Panc1 (cell line): ENCODE measurements around the gene TNFRSF1B. TPM values are rescaled to one million over a fixed set of nuclear protein-coding genes. Genes with fewer than 3 reads are reported as not detected.

Experiments used
- ATAC-seq: fragments of 200-7000 bp; cut with Tn5 transposase; 2 replicates; pipeline ENCODE4 v1.9.1; 2020; ENCODE audit warnings: mild to moderate bottlenecking, moderate library complexity
- BruUV-seq: library from RNA; stranded (reverse); fragments of 400-500 nt; replicated peaks from 2 replicates; lab custom pipeline; 2021; lab: Mats Ljungman, UMichigan
- CTCF ChIA-PET: fragments of 300-600 bp; sonication (Branson Sonifier 250); formaldehyde crosslinking; loops from one replicate; lab custom pipeline; 2022; ENCODE audit warnings: antibody characterized with exemption; lab: Charles Lee
- POLR2A ChIA-PET: fragments of 300-600 bp; sonication (Branson Sonifier 250); formaldehyde crosslinking; loops from one replicate; lab custom pipeline; 2022; ENCODE audit warnings: antibody characterized with exemption; lab: Charles Lee
- DNase-seq: peaks from one replicate; pipeline ENCODE4 v3.0.0-alpha.2; 2010; ENCODE audit warnings: low read depth, low spot score
- H3K27ac ChIP-seq: 2 replicates; pipeline ENCODE4 v1.5.1; 2011; ENCODE audit warnings: mild to moderate bottlenecking, low read length, inconsistent platforms
- H3K27me3 ChIP-seq: fragments of 200-500 bp; sonication (Bioruptor generic); 2 replicates; pipeline ENCODE4 v1.6.0; 2014; ENCODE audit warnings: low read length, inconsistent platforms; ENCODE audit not compliant: control insufficient read depth, insufficient read depth
- H3K36me3 ChIP-seq: fragments of 200-500 bp; sonication (Bioruptor generic); 2 replicates; pipeline ENCODE4 v1.5.1; 2014; ENCODE audit warnings: inconsistent platforms, mild to moderate bottlenecking, low read length, moderate library complexity; ENCODE audit not compliant: control insufficient read depth, insufficient read depth
- H3K4me1 ChIP-seq: 2 replicates; pipeline ENCODE4 v1.5.1; 2011; ENCODE audit warnings: inconsistent platforms, mild to moderate bottlenecking, low read length, moderate library complexity; ENCODE audit not compliant: control insufficient read depth, insufficient read depth
- H3K4me3 ChIP-seq, 2 experiments: 2 replicates each; pipeline ENCODE4 v1.5.1; 2011 to 2012; ENCODE audit warnings: low read depth in 2 of 2, low read length in 2 of 2, mild to moderate bottlenecking in 2 of 2, inconsistent platforms in 1 of 2, moderate library complexity in 1 of 2
- H3K9me3 ChIP-seq: fragments of 200-500 bp; sonication (Bioruptor generic); 2 replicates; pipeline ENCODE4 v1.5.1; 2014; ENCODE audit warnings: low read depth, mild to moderate bottlenecking, inconsistent platforms, low read length, moderate library complexity; ENCODE audit not compliant: control insufficient read depth, insufficient read depth
- POLR2AphosphoS5 ChIP-seq: IDR thresholded peaks from 2 replicates; pipeline ENCODE4 v1.6.1; 2012; ENCODE audit warnings: mild to moderate bottlenecking, low read depth, low read length, moderate library complexity
- SIN3A ChIP-seq: IDR thresholded peaks from 2 replicates; pipeline ENCODE4 v1.6.1; 2012; ENCODE audit warnings: low read depth, mild to moderate bottlenecking, low read length, moderate library complexity, borderline replicate concordance; ENCODE audit not compliant: insufficient read depth
- TCF7L2 ChIP-seq: IDR thresholded peaks from 2 replicates; pipeline ENCODE4 v1.6.1; 2011; ENCODE audit warnings: mild to moderate bottlenecking, low read depth, low read length, inconsistent platforms
- in situ Hi-C: cut with HindIII; loops from 2 replicates; pipeline ENCODE4 v1.10.0; 2016; ENCODE audit warnings: low sequenced_read_pairs, low pct_unique_long_range_greater_than_20kb
- intact Hi-C: fragments of 100-400 bp; cut with micrococcal nuclease; formaldehyde crosslinking; loops from one replicate; pipeline ENCODE4 v1.10.0; 2022; ENCODE audit not compliant: unreplicated experiment
- total RNA-seq: library from RNA; stranded (reverse); gene quantifications from one replicate; pipeline ENCODE4 v1.2.1, GENCODE V29; 2021; ENCODE audit not compliant: unreplicated experiment
- TF ChIP-seq, protein P1 (sequence below): fragments of 450-650 bp; IDR thresholded peaks from 2 replicates; pipeline ENCODE4 v1.5.1; 2017; ENCODE audit warnings: mild to moderate bottlenecking
- TF ChIP-seq, protein P2 (sequence below), 2 experiments: IDR thresholded peaks; 2 replicates each; pipeline ENCODE4 v1.6.1; 2011 to 2012; ENCODE audit warnings: low read depth in 2 of 2, control low read depth in 1 of 2, low read length in 1 of 2, mild to moderate bottlenecking in 1 of 2, moderate library complexity in 1 of 2; ENCODE audit not compliant: insufficient read depth in 1 of 2

Gene TNFRSF1B
- total RNA-seq, 1 experiment from 2014 or later: 18.8 TPM

DNA sequence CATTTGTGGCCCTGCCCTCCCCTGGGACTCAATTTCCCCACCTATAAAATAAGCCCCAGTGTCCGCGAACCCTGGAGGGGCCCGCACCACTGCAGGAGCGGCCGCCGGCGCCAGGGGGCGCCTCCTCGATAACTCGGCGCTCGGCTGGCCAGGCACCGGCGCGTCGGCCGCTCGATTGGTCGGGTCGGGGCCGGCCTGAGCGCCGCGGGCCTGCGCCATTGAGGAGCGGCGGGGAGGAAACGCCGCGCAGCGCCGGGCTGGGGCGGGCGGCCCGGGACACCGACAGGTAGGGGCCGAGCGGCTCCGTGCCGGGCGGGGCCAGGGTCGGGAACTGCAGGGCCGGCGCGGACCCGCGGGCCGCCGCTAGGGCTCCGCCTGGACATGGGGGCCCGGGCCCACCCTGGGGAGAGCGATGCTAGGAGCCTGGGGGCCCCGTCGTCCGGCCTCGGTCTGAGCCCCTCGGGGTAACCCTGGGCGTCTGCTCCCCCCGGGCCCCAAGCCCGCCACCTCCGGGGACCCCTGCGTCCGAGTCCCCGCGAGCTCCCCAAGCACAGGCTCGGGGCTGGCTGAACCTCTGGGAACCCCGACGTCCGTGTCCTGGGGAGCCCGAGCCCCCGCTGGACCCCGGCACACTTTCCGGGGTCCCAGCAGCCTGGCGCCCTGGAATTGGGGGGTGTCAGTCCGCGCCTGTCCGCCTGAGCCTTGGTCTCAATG is 63.2 kb downstream of the TNFRSF1B start, which contains the start of gene VPS13D:
TSS of gene VPS13D (plus strand) at position 196 of the 714 bp plus-strand sequence. CDS start 4,237 bp downstream, outside the sequence.
- POLR2A ChIA-PET: no interaction called here
- in situ Hi-C loops: no loop called here
- peak within 1 kb of the TSS; percentile 81 for H3K27ac ChIP-seq
- H3K4me3 ChIP-seq: peak within 1 kb of the TSS; percentile 72 to 87
- peaks cover 5% of the 10 kb centered on the region; the same call in 1 of the 2 replicates for H3K36me3 ChIP-seq
- H3K9me3 ChIP-seq: no peaks in the 10 kb centered on the region
- ATAC-seq (peak; percentile 94), DNase-seq (no peak)
- intact Hi-C loops: no loop called here
- peaks cover 10% of the 10 kb centered on the region; the same call in 1 of the 2 replicates for H3K4me1 ChIP-seq
- CTCF ChIA-PET: interaction anchor here (0.6 kb wide), 1 partner anchor 126 kb away, joined by 3 read pairs; no protein-coding TSS in a partner anchor
- TF ChIP-seq TCF7L2 (no peak), POLR2AphosphoS5 (peak; percentile 50; the same call in 1 of the 2 replicates), SIN3A (peak; percentile 63; the same call in 1 of the 2 replicates)
- TF ChIP-seq, protein P1, sequence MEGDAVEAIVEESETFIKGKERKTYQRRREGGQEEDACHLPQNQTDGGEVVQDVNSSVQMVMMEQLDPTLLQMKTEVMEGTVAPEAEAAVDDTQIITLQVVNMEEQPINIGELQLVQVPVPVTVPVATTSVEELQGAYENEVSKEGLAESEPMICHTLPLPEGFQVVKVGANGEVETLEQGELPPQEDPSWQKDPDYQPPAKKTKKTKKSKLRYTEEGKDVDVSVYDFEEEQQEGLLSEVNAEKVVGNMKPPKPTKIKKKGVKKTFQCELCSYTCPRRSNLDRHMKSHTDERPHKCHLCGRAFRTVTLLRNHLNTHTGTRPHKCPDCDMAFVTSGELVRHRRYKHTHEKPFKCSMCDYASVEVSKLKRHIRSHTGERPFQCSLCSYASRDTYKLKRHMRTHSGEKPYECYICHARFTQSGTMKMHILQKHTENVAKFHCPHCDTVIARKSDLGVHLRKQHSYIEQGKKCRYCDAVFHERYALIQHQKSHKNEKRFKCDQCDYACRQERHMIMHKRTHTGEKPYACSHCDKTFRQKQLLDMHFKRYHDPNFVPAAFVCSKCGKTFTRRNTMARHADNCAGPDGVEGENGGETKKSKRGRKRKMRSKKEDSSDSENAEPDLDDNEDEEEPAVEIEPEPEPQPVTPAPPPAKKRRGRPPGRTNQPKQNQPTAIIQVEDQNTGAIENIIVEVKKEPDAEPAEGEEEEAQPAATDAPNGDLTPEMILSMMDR: peak; percentile 99
- BruUV-seq: no TSS peak
- H3K27me3 ChIP-seq: no peaks in the 10 kb centered on the region

DNA sequence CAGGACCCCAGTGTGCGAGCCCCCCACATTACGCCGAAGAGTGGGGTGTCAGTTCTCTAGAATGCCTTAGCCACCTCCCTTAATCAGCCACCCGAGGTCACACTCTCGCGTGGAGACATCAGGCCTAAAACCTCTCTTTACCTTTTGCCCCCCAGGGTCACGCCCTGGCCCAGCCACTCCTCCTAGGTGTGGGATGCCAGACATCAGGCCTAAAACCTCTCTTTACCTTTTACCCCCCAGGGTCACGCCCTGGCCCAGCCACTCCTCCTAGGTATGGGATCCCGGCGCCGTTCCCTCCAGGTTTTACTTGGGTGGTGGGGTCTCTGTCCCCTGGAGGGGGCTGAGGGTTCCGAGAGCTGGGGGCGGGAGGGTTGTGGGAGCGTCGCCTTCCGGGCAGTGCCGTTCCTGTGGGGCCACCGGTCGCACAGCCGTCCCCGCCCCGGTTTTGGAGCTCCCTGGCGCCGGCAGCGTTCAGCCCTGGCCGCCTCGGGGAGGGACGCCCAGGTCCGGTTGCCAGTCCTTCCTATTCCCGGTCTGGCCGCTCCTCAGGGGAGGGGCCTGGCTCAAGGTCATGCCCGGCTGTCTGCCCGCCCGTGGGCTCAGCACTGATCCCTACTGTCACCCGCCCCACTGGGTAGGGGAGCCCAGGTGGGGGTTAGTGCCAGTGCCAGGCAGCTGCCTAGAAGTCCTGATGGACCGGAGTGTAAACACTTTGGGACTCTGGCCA is 63.9 kb downstream of the TNFRSF1B start:
- ChIA-PET POLR2A (no interaction called here), CTCF (no interaction called here)
- Histone ChIP-seq H3K4me3 (peak overlapping the region; percentile 72 to 87), H3K4me1 (peaks cover 10% of the 10 kb centered on the region; the same call in 1 of the 2 replicates), H3K27me3 (no peaks in the 10 kb centered on the region), H3K9me3 (no peaks in the 10 kb centered on the region), H3K36me3 (peaks cover 5% of the 10 kb centered on the region; the same call in 1 of the 2 replicates), H3K27ac (peak overlapping the region; percentile 81)
- BruUV-seq: no TSS peak
- DNase-seq (no peak), ATAC-seq (peak; percentile 72)
- intact Hi-C loops (no loop called here), in situ Hi-C loops (no loop called here)
- TF ChIP-seq, protein P2, sequence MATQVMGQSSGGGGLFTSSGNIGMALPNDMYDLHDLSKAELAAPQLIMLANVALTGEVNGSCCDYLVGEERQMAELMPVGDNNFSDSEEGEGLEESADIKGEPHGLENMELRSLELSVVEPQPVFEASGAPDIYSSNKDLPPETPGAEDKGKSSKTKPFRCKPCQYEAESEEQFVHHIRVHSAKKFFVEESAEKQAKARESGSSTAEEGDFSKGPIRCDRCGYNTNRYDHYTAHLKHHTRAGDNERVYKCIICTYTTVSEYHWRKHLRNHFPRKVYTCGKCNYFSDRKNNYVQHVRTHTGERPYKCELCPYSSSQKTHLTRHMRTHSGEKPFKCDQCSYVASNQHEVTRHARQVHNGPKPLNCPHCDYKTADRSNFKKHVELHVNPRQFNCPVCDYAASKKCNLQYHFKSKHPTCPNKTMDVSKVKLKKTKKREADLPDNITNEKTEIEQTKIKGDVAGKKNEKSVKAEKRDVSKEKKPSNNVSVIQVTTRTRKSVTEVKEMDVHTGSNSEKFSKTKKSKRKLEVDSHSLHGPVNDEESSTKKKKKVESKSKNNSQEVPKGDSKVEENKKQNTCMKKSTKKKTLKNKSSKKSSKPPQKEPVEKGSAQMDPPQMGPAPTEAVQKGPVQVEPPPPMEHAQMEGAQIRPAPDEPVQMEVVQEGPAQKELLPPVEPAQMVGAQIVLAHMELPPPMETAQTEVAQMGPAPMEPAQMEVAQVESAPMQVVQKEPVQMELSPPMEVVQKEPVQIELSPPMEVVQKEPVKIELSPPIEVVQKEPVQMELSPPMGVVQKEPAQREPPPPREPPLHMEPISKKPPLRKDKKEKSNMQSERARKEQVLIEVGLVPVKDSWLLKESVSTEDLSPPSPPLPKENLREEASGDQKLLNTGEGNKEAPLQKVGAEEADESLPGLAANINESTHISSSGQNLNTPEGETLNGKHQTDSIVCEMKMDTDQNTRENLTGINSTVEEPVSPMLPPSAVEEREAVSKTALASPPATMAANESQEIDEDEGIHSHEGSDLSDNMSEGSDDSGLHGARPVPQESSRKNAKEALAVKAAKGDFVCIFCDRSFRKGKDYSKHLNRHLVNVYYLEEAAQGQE (IDR thresholded peaks at IDR 0.05; ENCODE audit: insufficient read depth in 1 of 2, low read depth in 2 of 2, low read length in 1 of 2): no peak
- no peak for TF ChIP-seq TCF7L2
- TF ChIP-seq, protein P1: no peak
- no peak for TF ChIP-seq SIN3A
- no peak for TF ChIP-seq POLR2AphosphoS5
